CD4-positive, alpha-beta T cell treated with Interleukin-6 at 100 ng/mL for 8 hours (primary cell): ENCODE measurements around the gene SMARCA2.

Experiments used
- DNase-seq: peaks from one replicate; pipeline ENCODE4 v3.0.0-alpha.2; 2020; ENCODE audit warnings: mixed read lengths, low spot score

Gene SMARCA2

DNA sequence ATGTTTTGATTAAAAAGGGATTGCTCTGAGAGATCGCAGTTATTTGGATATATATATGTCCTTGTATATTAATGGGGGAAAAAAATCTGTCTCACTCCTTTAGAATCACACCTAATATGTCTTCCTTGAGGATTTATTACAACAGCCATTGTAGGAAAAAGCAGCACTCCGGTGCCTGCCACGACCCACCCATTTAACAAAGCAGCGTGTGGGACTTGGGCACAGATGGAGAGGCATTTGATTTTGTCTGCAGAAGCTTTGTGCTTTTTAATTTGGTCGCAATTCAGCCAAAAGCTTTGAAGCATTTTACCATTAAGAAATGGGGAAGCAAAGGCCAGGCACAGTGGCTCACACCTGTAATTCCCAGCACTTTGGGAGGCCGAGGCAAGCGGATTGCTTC is 159.2 kb downstream of the SMARCA2 start:
- DNase-seq, result no peak

DNA sequence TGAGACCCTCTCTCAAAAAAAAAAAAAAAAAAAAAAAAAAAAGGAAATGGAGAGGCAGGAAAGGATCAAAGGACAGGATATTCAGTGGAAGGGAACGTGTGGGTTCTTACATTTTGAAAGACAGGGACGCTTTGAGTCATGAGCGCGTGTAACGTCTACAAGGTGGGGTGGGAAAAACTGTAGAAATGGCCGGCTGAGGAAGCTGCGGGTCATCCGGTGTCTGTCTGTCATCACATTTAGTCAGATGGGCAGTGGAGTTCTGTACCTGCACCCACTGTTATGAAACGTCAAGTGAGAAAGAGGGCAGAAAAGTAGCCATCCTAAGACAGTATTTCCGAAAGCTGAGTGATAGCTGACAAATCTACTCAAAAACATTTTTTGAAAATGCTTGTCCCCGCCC is 159.8 kb downstream of the SMARCA2 start:
- DNase-seq, result no peak

DNA sequence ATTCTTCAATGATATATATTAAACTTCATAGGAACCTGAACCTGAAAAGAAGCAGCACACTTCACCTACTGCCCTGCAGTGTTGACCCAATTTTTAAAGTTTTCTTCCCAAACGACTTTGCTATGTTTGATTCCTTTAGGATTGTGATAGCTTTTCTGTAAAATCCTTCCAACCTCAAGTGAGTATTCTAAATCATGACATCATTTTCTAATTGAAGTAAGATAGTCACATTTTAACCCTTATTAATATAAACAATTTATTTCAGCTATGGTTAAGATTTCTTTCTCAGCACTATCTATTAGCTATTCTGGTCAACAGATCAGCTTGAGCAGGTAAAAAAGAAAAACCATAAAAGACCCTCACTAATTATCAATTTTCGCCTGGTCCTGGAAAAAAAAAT is 162.0 kb downstream of the SMARCA2 start:
- DNase-seq, result no peak

DNA sequence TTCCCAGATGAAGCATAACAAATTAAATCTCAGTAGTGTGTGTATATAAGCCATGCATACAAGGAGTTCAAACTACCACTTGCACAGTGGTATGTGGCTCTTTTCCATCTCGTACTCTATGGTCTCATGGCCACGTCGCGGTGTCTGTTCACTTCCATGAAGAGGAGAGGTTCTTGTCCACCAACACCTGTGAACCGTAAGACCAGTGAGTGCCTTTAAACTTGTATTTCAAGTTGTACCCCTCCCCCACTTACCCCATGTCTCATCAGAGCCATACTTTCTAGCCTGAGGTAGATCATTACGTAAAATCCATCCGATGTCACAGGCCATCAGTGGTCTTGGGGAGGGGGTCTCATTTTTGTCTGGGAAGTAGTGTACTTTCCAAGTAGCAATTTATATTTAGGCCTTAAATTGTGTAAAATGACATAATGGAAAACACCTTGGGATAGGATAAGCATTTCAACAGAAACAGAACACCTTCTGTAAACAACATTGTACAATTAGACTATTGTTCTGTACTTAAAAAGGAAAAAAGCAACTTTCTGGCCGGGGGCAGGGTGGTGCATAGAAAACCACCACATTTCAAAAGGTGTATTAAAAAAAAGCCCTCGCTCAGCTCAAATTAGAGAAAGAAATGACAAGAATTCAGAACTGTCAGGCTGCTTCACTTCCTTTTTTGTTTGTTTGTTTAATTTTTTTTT is 163.0 kb downstream of the SMARCA2 start:
- no peak for DNase-seq

DNA sequence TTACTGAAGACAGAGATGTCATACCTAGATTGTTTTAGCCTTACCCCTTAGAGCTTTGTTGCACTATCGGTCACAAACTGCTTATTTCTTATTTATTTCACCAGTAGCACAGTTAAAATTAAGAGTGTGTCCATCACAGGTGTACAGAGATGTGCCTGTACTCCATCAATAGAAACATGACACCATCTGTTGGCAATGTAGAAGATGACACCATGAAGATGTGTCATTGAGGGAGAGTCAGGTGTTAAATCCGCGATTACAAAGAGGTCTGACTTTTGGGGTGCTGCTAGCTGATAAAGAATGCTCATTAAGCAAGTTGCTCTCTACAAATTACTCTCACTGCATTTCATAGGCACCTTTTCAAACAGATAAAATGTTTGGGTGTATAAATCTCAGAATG is 164.4 kb downstream of the SMARCA2 start:
- no peak for DNase-seq

DNA sequence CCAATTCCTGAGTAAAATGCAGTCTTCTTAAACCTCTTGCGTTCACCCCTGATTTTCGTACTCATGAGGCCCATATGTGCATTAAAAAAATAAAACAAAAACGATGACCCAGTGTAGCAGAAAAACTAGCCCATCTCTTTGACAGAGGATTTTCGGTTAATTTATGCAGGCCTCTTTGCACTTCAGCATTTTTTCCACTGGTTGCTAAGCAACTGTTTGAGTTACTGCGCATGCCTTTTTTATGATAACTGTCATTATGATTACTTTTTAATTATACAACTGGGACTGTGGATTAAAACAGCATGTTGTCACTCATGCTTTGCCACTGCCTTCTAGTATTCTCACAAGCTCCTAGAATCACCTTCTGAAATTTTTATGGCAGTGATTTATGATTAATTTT is 165.0 kb downstream of the SMARCA2 start:
- no peak for DNase-seq

DNA sequence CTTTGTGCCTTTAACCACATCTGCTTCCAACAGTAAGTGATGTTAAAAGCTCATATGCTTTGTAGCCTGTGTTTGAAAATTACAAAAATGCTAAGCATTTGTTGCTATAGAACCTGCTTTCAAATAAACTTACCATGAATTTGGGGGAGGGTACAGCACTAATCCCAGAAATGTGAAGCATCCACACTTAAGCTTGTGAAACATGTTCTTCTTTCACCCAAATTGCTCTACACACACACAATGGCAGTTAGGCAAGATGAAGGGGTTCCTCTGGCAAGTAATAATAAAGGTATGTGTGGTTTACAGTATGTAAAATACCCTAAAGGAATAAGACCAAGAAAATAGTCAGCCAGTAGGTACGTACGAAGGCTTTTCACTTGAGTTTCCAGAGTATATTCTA is 165.6 kb downstream of the SMARCA2 start:
- DNase-seq, result no peak

DNA sequence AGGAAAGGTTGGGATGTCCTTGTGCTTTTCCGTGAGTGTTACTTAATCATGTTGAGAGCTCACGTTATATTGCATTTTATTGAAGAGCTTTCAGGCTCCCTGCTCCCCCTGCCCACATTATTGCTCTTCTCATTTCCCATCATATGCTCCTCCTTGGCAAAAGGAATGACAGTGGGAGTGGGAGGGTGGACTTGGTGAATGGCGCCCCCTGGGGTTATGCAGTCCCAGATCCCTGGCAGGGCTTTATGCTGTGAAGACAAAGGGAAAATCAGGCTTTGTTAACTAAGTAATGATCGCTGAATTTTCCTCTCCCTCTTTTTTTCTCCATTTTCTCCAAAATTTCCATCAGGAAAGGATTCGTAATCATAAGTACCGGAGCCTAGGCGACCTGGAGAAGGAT is 166.6 kb downstream of the SMARCA2 start:
- no peak for DNase-seq

DNA sequence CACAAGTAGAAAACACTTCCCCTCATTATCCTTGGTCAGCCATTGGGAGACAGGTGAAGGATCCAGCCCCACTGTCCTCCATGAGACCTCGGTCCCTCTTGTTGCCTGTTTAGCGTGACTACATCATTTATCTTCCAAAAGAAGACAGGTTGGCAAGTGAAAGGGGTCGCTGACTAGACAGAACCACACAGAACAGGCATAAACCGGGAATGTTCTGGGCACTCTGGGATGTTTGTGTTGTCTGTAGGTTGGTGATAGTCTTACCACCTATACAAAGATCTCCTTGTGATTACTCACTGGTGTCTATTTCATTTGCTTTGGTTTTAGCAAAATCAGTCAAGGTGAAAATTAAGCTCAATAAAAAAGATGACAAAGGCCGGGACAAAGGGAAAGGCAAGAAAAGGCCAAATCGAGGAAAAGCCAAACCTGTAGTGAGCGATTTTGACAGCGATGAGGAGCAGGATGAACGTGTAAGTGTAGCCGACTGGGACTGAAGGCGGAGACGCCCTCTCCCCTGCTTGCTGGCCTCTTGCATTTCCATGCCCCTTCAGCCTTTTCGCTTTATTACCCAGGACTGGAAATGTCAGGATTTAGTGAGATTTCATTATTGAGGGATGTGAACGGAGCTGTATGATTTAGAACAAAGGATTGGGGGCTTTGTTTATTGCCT is 175.9 kb downstream of the SMARCA2 start:
- no peak for DNase-seq

DNA sequence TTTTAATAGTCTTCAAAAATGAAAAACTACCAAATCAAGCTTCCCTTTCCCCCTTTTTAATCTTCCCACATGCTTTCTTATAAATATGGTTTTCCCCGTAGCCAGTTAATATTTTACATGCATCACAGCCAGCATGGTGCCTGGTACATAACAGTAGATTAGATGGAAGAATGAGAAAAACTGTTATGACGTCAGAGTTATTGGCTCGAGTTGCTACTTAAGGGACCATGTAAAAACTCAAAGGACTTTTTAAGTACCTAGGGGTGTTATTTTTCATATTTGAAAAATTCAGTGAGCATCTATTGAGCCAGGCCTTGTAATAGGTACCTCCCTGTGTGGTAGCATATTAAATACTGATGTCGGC is 176.4 kb downstream of the SMARCA2 start:
- DNase-seq, result no peak

DNA sequence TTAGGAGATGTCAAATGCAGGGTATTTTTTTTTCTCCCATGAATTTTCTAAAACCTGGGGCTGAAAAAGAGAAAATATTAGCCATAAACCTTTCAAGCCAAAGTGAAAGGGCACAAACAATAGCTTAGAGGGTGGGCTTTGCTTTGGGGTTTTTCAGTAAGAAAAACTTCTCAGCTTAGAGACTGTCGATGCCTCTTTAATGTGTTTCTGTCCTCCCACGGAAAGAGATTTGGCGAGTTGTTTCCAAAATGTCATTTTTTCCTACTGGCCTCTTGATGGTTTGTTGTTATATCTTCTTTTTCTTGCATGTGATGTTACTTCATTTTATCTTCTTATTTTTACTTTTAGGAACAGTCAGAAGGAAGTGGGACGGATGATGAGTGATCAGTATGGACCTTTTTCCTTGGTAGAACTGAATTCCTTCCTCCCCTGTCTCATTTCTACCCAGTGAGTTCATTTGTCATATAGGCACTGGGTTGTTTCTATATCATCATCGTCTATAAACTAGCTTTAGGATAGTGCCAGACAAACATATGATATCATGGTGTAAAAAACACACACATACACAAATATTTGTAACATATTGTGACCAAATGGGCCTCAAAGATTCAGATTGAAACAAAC is 177.3 kb downstream of the SMARCA2 start:
- DNase-seq, result no peak

DNA sequence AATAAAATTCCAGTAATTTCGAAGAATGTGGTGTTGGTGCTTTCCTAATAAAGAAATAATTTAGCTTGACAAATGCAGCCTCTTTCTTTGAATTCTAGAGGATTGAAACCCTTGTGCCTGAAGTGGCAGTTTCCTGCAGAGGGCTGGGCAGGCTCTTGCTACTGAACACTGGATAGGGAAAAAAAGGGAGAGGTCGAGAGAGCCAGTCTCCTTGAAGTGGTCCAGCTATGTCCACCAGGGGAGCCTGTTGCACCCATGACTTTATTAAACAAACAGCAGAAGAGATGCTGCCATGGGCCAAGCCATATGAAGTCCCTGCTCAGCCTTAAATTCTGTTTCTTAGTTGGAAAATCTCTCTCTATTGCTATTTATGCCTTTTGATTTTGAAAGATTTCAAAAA is 178.4 kb downstream of the SMARCA2 start:
- no peak for DNase-seq

DNA sequence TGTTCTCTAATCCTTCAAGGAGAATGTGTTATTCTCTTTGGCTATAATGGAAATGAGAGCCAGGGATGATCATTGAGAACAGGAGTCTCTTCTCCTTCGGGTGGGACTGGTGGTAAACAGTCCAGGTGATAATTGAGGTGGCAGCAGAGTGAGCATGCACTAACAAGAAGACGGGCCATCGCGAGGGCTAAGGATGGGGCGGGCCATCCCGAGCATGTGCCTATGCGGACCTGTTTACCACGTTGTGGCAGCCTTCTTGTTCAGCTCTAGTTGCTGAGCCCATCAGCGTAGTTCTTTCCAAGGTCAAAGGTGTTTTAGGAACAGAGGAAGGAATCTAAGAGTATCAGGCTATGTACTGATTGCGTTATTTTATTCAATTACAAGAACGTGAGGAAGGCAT is 180.1 kb downstream of the SMARCA2 start:
- no peak for DNase-seq

DNA sequence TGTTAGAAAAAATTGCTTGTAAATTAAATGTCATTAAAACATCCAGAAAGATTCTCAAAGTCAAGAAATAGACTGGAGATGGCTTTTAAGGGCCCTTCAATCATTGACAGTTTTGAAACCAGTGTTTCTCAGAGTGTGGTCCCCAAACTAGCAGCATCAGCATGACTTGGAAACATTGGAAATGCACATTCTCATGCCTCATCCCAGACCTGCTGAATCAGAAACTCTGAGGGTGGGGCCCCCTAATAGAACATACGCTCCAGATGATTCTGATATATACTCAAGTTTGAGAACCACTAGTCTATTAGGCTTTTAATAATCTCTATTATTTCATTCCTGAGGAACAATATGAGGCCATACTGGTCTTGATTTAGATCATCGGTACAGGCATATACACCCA is 181.6 kb downstream of the SMARCA2 start:
- DNase-seq, result no peak

DNA sequence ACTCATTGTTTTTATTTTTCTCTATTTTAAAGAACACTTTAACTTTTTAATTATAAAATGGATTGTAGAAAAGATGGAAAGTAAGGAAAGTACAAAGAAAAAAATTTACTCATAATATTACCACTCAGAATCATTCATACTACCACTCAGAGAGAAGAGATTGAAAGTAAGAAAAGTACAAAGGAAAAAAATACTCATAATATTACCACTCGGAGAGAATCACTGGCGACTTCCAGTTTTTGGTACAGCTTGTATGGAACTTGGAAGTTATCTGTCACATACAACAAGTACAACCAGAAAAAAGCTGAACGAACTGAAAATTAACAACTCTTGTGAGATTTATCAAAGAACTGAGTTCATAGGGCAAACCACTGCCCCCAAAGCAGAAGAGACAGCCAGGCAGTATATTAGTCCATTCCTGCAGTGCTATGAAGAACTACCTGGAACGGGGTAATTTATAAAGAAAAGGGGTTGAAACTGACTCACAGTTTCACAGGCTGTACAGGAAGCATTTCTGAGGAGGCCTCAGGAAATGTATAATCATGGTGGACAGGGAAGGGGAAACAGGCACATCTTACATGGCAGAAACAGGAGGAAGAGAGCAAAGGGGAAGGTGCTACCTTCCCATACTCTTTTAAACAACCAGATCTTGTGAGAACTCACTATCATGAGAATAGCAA is 183.9 kb downstream of the SMARCA2 start:
- no peak for DNase-seq

DNA sequence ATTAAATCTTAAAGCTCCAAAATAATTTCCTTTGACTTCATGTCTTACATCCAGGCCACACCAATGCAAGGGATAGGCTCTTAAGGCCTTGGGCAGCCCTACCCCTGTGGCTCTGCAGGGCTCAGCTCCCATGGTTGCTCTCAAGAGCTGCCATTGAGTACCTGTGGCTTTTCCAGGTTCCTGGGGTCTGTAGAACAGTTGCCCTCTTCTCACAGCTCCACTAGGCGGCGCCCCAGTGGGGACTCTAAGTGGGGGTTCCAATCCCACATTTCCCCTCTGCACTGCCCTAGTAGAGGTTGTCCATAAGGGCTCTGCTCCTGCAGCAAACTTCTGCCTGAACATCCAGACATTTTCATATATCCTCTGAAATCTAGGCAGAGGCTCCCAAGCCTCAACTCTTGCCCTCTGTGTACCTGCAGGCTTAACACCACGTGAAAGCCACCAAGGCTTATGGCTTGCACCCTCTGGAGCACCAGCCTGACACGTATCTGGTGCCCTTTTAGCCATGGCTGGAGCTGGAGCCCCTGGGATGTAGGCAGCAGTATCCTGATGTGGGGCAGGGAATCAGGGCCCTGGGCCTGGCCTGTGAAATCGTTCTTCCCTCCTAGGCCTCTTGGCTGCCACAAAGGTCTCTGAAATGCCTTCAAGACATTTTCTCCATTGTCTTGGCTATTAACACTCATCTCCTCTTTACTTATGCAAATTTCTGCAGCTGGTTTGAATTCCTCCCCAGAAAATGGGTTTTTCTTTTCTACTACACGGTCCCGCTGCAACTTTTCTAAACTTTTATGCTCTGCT is 185.1 kb downstream of the SMARCA2 start:
- no peak for DNase-seq

DNA sequence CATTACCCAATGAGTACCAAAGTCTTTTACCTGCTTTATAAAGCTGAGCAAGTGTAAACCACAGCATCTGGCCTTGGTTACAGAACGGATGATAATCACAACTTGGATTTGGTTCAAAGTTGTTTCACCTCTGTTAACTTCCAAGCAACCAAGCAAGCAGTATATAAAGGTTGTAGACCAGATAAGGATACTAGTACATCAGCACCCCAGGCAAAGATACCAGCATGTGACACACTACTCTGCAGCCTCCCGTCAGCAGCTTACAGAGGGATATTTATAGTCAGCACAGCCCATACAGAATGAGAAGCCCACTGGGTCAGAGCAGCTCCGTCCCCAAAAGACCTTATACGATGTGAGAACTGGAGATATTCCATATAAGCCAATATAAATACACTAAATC is 193.3 kb downstream of the SMARCA2 start:
- DNase-seq, result no peak

DNA sequence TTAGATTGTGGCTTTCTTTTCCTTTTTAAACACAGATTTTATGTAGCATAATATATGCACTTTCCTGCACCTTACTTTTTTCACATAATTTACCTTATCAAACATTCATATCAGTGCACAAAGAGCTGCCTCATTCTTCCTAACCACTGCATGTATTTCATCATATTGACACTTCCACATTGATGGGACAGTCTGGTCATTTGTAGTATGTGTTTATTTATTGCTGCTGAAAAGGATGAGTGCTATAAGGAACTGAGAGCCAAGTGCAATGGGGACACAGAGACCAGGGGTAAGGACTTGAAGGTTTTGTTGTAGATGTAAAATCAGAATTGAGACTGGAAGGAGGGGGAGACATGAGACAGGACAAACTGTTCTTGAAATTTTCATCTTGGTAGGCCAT is 193.8 kb downstream of the SMARCA2 start:
- no peak for DNase-seq

DNA sequence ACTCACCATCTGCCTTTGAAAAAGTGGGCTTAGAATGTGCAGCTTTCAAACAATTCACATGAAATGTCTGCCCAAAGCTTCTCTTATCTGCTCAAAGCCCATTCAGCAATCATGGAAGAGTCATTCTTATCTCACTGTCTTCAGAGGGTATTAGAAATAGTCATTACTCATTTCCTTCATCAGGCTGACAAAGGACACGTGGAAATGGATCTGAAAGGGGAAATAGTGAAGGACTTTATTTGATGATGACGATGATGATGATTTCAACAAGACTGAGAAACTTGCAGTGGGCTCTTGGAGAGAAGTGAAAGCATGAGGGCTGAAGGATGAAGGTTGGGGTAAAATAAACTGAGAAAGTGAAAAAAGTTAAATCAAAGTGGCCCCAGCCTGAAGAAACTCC is 194.3 kb downstream of the SMARCA2 start:
- DNase-seq, result no peak

DNA sequence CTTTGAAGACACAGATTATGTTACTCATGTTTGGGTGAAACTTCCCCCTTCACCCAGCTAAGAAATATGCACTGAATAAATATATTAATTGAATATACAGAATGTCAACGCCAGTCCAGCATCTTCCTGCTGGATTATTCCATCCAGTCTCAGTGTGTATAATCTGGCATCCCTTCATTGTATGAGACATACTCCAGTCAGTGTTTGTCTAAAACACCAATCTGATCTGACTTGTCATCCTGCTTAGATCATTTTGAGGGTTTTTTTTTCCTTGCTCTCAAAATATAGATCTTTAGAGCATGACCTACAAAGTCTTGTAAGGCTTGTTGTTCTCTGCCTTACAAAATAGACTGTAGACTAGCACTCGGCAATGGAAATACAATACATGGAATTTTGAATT is 195.1 kb downstream of the SMARCA2 start:
- DNase-seq, result no peak

DNA sequence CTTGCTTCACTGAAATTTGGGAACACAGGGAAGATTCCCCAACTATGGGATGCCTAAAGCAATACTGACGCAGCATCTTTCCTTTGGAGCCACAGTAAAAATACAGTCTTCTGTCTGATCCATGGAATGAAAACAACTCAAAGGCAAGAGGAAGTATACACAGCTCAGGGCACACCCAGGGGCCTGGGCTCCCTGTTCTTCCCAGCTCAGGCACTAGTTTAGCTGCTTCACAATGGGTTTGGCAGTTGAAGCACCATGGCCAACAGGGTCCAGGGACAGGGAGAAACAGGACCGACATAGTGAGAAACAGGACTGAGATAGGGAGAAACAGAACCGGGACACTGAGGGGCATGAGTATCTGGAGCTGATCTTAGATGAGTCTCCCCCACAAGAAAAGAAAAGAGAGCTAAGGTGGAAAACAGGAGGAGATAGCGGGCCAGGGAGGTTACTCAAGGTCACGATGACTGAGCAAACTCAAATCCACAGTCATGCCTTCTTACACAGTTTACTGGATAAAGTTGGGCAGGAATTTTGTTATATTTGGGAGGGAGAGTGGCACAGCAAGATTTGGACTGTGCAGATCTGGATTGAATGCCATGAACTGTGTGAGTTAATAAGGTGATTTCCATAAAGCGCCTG is 198.8 kb downstream of the SMARCA2 start:
- DNase-seq, result no peak

DNA sequence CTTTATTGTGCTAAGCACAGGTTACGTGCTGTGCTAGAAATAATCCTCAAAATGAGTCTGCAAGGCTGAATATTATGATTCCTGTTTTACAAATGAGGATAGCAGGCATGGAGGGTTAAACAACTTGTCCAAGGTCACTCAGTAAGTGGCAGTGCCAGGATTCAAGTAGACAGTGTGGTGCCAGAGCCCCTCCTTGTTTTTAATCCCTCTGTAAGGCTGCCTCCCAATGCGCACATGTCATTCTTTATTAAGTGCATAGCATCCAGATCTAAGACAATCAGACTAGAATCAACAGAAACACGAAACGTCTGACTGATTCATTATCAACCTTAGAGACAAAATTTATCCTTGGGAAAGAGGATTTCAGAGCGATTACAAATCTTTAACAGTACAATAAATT is 199.6 kb downstream of the SMARCA2 start:
- no peak for DNase-seq
